OCI-LY1 (cell line): Measurements from ENCODE around the gene MAP3K3.
"Not testable (repeated sequence)": the region's sequence is repeated elsewhere in the genome, so short reads cannot be mapped to it uniquely, and the experiment has no call there.

ENCODE experiments used
- H2AFZ ChIP-seq: fragments of 200-600 bp; sonication (generic), shearing (Covaris generic); 2 replicates; pipeline ENCODE4 v1.6.0; 2014; ENCODE audit warnings: antibody characterized with exemption, mild to moderate bottlenecking, low read length
- H3F3A ChIP-seq: fragments of 200-600 bp; sonication (generic), shearing (Covaris generic); 2 replicates; pipeline ENCODE4 v1.6.0; 2014; ENCODE audit warnings: mild to moderate bottlenecking, antibody characterized with exemption, low read length, moderate library complexity; ENCODE audit not compliant: insufficient read depth
- H3K27ac ChIP-seq: fragments of 200-600 bp; sonication (generic); 2 replicates; pipeline ENCODE4 v1.5.1; 2014; ENCODE audit warnings: low read length, mixed run types, mild to moderate bottlenecking, low read depth; ENCODE audit not compliant: poor library complexity, severe bottlenecking
- H3K27me3 ChIP-seq: fragments of 200-600 bp; sonication (generic); 2 replicates; pipeline ENCODE4 v1.6.0; 2014; ENCODE audit warnings: antibody characterized with exemption, mild to moderate bottlenecking, low read length, moderate library complexity; ENCODE audit not compliant: insufficient read depth
- H3K36me3 ChIP-seq: fragments of 200-600 bp; sonication (generic); 2 replicates; pipeline ENCODE4 v1.6.1; 2014; ENCODE audit warnings: mild to moderate bottlenecking, antibody characterized with exemption, low read length, moderate library complexity, mixed read lengths; ENCODE audit not compliant: insufficient read depth
- H3K4me1 ChIP-seq: fragments of 200-600 bp; sonication (generic); 2 replicates; pipeline ENCODE4 v1.5.1; 2014; ENCODE audit warnings: mild to moderate bottlenecking, low read length, moderate library complexity; ENCODE audit not compliant: insufficient read depth, severe bottlenecking
- H3K4me2 ChIP-seq: fragments of 200-600 bp; sonication (generic), shearing (Covaris generic); 2 replicates; pipeline ENCODE4 v1.6.1; 2014; ENCODE audit warnings: low read length
- H3K4me3 ChIP-seq: fragments of 200-600 bp; sonication (generic); 2 replicates; pipeline ENCODE4 v1.5.1; 2014; ENCODE audit warnings: low read length, low read depth, mild to moderate bottlenecking, mixed read lengths; ENCODE audit not compliant: poor library complexity, severe bottlenecking
- H3K79me2 ChIP-seq: fragments of 200-600 bp; shearing (Covaris generic); 2 replicates; pipeline ENCODE4 v1.6.1; 2016; ENCODE audit warnings: mixed run types, low read length, mixed read lengths; ENCODE audit not compliant: insufficient read depth
- H3K9ac ChIP-seq: fragments of 200-600 bp; sonication (generic), shearing (Covaris generic); 2 replicates; pipeline ENCODE4 v1.6.1; 2014; ENCODE audit warnings: mild to moderate bottlenecking, low read length, mixed read lengths
- H3K9me2 ChIP-seq: fragments of 200-600 bp; sonication (generic), shearing (Covaris generic); 2 replicates; pipeline ENCODE4 v1.6.1; 2014; ENCODE audit warnings: low read depth, mild to moderate bottlenecking, low read length, mixed read lengths
- H3K9me3 ChIP-seq: fragments of 200-600 bp; shearing (Covaris generic); 2 replicates; pipeline ENCODE4 v1.6.1; 2014; ENCODE audit warnings: low read length, mixed read lengths
- H4K20me1 ChIP-seq: fragments of 200-600 bp; sonication (generic), shearing (Covaris generic); 2 replicates; pipeline ENCODE4 v1.6.0; 2016; ENCODE audit warnings: mild to moderate bottlenecking, low read length; ENCODE audit not compliant: insufficient read depth
- CTCF ChIP-seq: fragments of 200-600 bp; sonication (generic), shearing (Covaris generic); IDR thresholded peaks from 2 replicates; pipeline ENCODE4 v1.5.1; 2017; ENCODE audit warnings: mild to moderate bottlenecking, antibody characterized with exemption, low read length, moderate library complexity, mixed read lengths
- EZH2 ChIP-seq: fragments of 200-600 bp; sonication (generic), shearing (Covaris generic); IDR thresholded peaks from 2 replicates; pipeline ENCODE4 v1.8.0; 2017; ENCODE audit warnings: borderline replicate concordance, mixed run types, mild to moderate bottlenecking, antibody characterized with exemption, low read length, moderate library complexity, mixed read lengths

MAP3K3 gene

DNA sequence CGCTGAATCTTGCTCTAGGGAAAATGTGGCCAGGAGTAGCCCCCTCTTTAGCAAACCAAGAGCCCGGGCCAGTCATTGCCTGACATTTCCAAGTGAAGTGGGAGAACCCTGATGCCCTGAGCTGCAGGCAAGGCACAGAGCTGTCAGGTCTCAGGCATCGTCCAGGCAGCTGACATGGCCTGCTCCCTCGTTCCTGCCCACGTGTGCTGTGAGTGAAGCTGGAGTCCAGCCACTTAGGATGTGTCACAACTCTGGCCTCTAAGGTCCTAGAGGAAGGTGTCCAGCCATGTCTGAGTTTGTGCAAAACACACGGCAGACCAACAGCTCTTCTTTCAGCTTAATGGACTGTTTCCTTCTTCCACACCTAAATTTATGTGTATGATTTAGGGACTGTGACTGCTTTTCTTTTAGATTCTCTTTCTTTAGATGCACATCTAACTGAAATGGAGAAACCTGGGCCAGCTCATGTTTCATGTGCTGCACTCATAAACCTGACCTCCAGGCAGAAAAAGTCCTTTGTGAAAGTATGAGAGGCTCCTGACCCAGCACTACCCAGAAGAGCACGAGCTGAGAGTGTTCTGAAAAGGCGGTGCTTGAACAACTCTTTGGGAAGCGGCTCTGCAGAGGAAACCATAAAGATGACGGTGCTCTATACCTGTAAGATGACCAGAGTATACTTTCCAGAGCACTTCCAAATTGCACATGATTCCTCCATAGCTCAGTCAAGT is 92.5 kb downstream of the MAP3K3 start:
- Histone ChIP-seq H3K27me3 (no peaks in the 10 kb centered on the region), H3F3A (no peaks in the 10 kb centered on the region), H3K9ac (no peak overlapping the region), H3K4me3 (no peak overlapping the region), H3K9me2 (no peaks in the 10 kb centered on the region), H3K4me2 (no peak overlapping the region), H3K4me1 (no peaks in the 10 kb centered on the region), H4K20me1 (no peaks in the 10 kb centered on the region), H3K27ac (no peak overlapping the region), H3K36me3 (peaks cover 30% of the 10 kb centered on the region; the same call in 1 of the 2 replicates), H2AFZ (no peak overlapping the region), H3K79me2 (no peaks in the 10 kb centered on the region), H3K9me3 (no peaks in the 10 kb centered on the region)
- TF ChIP-seq EZH2 (no peak), CTCF (no peak)

DNA sequence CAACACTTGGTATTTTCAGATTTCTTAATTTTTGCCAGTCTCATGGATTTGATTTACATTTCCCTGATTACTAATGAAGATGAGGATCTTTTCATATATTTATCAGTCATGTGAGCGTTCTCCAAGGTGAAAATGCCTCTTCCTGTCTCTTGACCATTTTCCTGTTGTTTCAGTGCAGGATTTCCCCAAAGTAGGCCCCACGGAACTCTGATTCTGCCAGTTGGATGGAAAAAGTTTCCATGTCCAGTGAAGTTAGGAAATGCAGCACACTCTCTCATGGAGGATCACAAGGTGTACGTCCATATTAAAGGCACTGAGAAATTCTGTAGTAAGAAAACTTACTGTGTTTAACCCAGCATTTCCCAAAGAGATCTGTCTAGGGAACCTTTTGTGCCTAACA is 94.2 kb downstream of the MAP3K3 start:
- Histone ChIP-seq H3K4me3 (no peak overlapping the region), H3K36me3 (peaks cover 22% of the 10 kb centered on the region; the same call in 1 of the 2 replicates), H3K9me3 (no peaks in the 10 kb centered on the region), H3K4me2 (no peak overlapping the region), H3K4me1 (no peaks in the 10 kb centered on the region), H3K27ac (no peak overlapping the region), H3K79me2 (no peaks in the 10 kb centered on the region), H3K9ac (no peak overlapping the region), H4K20me1 (no peaks in the 10 kb centered on the region), H2AFZ (no peak overlapping the region), H3F3A (no peaks in the 10 kb centered on the region), H3K9me2 (no peaks in the 10 kb centered on the region), H3K27me3 (no peaks in the 10 kb centered on the region)
- TF ChIP-seq EZH2 (no peak), CTCF (no peak)

DNA sequence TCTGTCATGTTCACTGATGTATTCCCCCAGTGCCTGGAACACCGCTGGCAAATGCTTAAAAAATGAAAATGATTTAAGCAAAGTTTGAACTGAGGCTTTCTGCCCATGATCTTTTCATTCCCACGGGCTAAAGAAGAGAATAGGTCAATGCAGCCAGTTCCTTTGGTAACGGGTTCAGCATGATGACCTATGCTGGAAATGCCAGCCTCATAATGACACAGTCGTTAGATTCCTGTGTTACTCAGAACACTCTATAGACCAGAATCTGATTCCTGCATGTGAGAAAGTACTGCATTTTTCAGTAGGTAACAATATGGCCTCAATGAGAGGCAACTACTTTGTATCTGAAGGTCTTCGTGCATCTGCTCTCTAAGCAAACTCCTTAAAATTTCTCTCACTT is 96.8 kb downstream of the MAP3K3 start:
- Histone ChIP-seq H3K4me3 (no peak overlapping the region), H3K4me1 (no peaks in the 10 kb centered on the region), H3K27me3 (no peaks in the 10 kb centered on the region), H3K9me3 (no peaks in the 10 kb centered on the region), H3F3A (no peaks in the 10 kb centered on the region), H3K4me2 (no peak overlapping the region), H3K36me3 (peaks cover 19% of the 10 kb centered on the region; the same call in 1 of the 2 replicates), H2AFZ (no peak overlapping the region), H3K9ac (no peak overlapping the region), H3K9me2 (no peaks in the 10 kb centered on the region), H3K79me2 (no peaks in the 10 kb centered on the region), H4K20me1 (no peaks in the 10 kb centered on the region), H3K27ac (no peak overlapping the region)
- TF ChIP-seq CTCF (no peak), EZH2 (no peak)

- not testable (repeated sequence) for H3K27me3 ChIP-seq, H3K79me2 ChIP-seq, H2AFZ ChIP-seq, H3K4me2 ChIP-seq, H3K4me1 ChIP-seq, H3K4me3 ChIP-seq, H3K9me2 ChIP-seq, H3F3A ChIP-seq, H3K9ac ChIP-seq, H4K20me1 ChIP-seq, H3K27ac ChIP-seq, H3K9me3 ChIP-seq
- H3K36me3 ChIP-seq: peaks cover 24% of the 10 kb centered on the region
Observed at GRCh38 chr17:63720194-63720593, 98.0 kb downstream of the MAP3K3 start.
